ENCODE results near the gene MARS1.
A peak's percentile ranks its signal among the peaks of the same experiment; 100 is the strongest.

Gene MARS1

GRCh38 chr12:57521525-57522010 is 33.7 kb downstream of the MARS1 start:
- H3K4me1 ChIP-seq (ENCODE audit: low read length): peaks cover 23% of the 10 kb centered on the region
- H3F3A ChIP-seq (ENCODE audit: insufficient read depth, low read length): peaks cover 34% of the 10 kb centered on the region
- no peaks in the 10 kb centered on the region for H4K20me1 ChIP-seq (ENCODE audit: insufficient read depth, low read length)
- peak overlapping the region; percentile 70 for H3K9ac ChIP-seq (ENCODE audit: low read length)
- H3K9me3 ChIP-seq (replicated peaks; ENCODE audit: insufficient read depth, low read length): no peaks in the 10 kb centered on the region
- H3K36me3 ChIP-seq (replicated peaks; ENCODE audit: insufficient read depth, low read length): 0 out of 2 replicates have a peak, but pooled peaks cover 6% of the 10 kb centered on the region
- peak; percentile 5 for DNase-seq
- peak overlapping the region; percentile 92 for H3K27ac ChIP-seq (ENCODE audit: low read length)
- no peaks in the 10 kb centered on the region for H3K9me2 ChIP-seq (replicated peaks; ENCODE audit: insufficient read depth, low read length)
- TF ChIP-seq EZH2phosphoT487 (IDR thresholded peaks at IDR 0.05; ENCODE audit: low read length) (no peak), CTCF (IDR thresholded peaks at IDR 0.05; ENCODE audit: low read length) (no peak), EZH2 (optimal IDR thresholded peaks at IDR 0.05; ENCODE audit: low read depth, low read length) (no peak)
- H3K4me2 ChIP-seq (ENCODE audit: low read depth, low read length): peak overlapping the region; percentile 45
- peak overlapping the region; percentile 53 for H2AFZ ChIP-seq (ENCODE audit: low read length)
- H3K79me2 ChIP-seq (ENCODE audit: low read length): peaks cover 71% of the 10 kb centered on the region
- H3K27me3 ChIP-seq (replicated peaks; ENCODE audit: insufficient read depth, low read length): no peaks in the 10 kb centered on the region
- H3K4me3 ChIP-seq (ENCODE audit: low read length): peak overlapping the region; percentile 60; the same call in 1 of the 2 replicates

DNA sequence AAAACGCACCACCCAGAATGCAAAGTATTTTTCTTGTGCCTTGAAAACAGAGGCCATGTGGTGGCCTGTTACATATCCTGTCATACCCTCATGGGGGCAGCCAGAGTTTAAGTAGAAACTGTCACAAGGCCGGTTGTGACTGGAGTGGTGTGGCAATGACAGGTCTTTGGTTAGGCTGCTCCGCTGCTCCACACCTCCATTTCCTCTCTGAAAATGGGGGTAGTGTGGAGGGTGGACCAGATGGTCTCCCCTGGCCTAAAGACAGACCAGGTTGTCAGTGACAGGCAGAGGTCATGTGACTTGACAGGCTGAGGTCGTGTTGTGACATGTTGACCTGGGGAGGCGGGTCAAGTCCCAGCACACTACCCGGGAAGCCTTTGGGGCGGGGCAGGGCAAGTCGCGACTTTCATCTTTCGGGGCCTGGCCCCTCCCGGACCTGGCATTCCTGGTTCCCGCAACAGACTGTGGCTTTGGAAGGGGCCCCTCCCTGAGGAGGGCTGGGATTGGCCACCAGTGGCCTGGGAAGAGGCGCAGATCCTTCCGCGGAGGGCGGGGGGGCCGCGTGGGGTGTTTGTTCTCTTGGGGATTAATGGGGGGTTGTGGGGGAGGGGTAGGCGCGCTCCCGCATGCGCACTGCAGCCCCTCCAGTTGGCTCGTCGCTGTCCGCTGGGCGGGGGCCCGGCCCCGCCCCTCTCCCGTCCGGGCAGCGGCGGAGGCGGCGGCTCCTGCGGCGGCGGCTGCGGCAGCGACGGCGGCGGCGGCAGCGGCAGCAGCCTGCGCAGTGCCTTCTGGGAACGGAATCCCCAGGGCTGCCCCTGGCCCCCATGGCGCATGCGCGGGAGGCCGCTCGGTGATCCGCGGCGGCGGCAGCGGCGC is 34.4 kb downstream of the MARS1 start, which contains the start of gene MBD6:
Gene MBD6 (plus strand): TSS at position 814 of the 876 bp plus-strand sequence. CDS start 1,480 bp downstream, outside the sequence.
- peak within 1 kb of the TSS; percentile 92 for H3K27ac ChIP-seq (ENCODE audit: low read length)
- 0 out of 2 replicates have a peak, but pooled peaks have one; percentile 10 for TF ChIP-seq CTCF (IDR thresholded peaks at IDR 0.05; ENCODE audit: low read length)
- no peak for TF ChIP-seq EZH2 (optimal IDR thresholded peaks at IDR 0.05; ENCODE audit: low read depth, low read length)
- H2AFZ ChIP-seq (ENCODE audit: low read length): peak within 1 kb of the TSS; percentile 55
- peak; percentile 93 for DNase-seq
- H4K20me1 ChIP-seq (ENCODE audit: insufficient read depth, low read length): no peaks in the 10 kb centered on the region
- no peaks in the 10 kb centered on the region for H3K36me3 ChIP-seq (replicated peaks; ENCODE audit: insufficient read depth, low read length)
- H3K4me3 ChIP-seq (ENCODE audit: low read length): peak within 1 kb of the TSS; percentile 87
- H3K9me2 ChIP-seq (replicated peaks; ENCODE audit: insufficient read depth, low read length): no peaks in the 10 kb centered on the region
- peak within 1 kb of the TSS; percentile 73 for H3K9ac ChIP-seq (ENCODE audit: low read length)
- peak within 1 kb of the TSS; percentile 84 for H3K4me2 ChIP-seq (ENCODE audit: low read depth, low read length)
- H3K9me3 ChIP-seq (replicated peaks; ENCODE audit: insufficient read depth, low read length): no peaks in the 10 kb centered on the region
- H3K79me2 ChIP-seq (ENCODE audit: low read length): peaks cover 64% of the 10 kb centered on the region
- H3K27me3 ChIP-seq (replicated peaks; ENCODE audit: insufficient read depth, low read length): no peaks in the 10 kb centered on the region
- H3F3A ChIP-seq (ENCODE audit: insufficient read depth, low read length): peaks cover 34% of the 10 kb centered on the region
- H3K4me1 ChIP-seq (ENCODE audit: low read length): peaks cover 23% of the 10 kb centered on the region

DNA sequence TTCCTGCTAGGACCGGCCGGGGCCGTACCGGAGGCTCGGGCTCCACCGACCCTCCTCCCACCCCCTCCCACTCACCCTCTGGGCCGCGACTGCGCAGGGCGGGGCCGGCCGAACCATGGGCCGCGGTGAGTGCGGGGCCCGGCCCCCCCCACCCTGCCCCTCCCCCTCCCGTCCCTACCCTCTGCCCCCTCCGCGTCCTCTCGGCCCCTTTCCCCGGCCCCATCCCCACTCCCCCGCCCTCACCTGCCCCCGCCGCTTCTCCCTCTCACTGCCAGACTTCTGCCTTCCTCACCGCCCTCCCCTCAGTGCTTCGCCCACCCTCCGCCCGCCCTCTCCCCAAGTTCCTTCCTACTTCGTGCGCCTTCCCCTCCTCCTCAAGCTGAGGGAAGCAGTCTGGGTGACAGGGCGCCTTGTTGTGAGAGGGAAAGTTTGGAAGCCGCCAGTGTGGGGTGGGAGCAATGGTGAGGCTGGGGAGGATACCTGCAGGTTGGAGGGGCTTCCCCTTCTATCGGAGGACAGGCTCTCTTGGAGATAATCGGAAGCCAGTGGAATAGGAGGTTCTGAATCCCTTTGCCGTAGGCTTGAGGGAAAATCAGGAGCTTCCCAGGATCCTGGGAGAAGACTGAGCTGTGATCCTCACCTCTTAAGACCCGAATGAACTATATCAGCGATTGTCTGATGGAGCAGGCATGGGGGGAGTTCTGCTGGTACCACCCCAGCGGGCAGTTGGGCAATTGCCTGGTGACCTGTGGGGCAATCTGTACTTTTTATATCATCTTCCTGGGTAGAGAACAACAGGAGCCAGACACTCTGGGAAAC is 35.2 kb downstream of the MARS1 start:
- no peaks in the 10 kb centered on the region for H4K20me1 ChIP-seq (ENCODE audit: insufficient read depth, low read length)
- no peaks in the 10 kb centered on the region for H3K9me3 ChIP-seq (replicated peaks; ENCODE audit: insufficient read depth, low read length)
- peak overlapping the region; percentile 55; the same call in 1 of the 2 replicates for H2AFZ ChIP-seq (ENCODE audit: low read length)
- H3K4me3 ChIP-seq (ENCODE audit: low read length): peak overlapping the region; percentile 87
- H3K27me3 ChIP-seq (replicated peaks; ENCODE audit: insufficient read depth, low read length): no peaks in the 10 kb centered on the region
- H3K36me3 ChIP-seq (replicated peaks; ENCODE audit: insufficient read depth, low read length): peaks cover 4% of the 10 kb centered on the region; the same call in 1 of the 2 replicates
- peaks cover 32% of the 10 kb centered on the region for H3F3A ChIP-seq (ENCODE audit: insufficient read depth, low read length)
- TF ChIP-seq EZH2phosphoT487 (IDR thresholded peaks at IDR 0.05; ENCODE audit: low read length) (no peak), CTCF (IDR thresholded peaks at IDR 0.05; ENCODE audit: low read length) (no peak), EZH2 (optimal IDR thresholded peaks at IDR 0.05; ENCODE audit: low read depth, low read length) (no peak)
- H3K9ac ChIP-seq (ENCODE audit: low read length): peak overlapping the region; percentile 73
- peak overlapping the region; percentile 25; the same call in 1 of the 2 replicates for H3K27ac ChIP-seq (ENCODE audit: low read length)
- peak; percentile 11 for DNase-seq
- H3K9me2 ChIP-seq (replicated peaks; ENCODE audit: insufficient read depth, low read length): no peaks in the 10 kb centered on the region
- H3K4me1 ChIP-seq (ENCODE audit: low read length): peaks cover 21% of the 10 kb centered on the region
- H3K79me2 ChIP-seq (ENCODE audit: low read length): peaks cover 55% of the 10 kb centered on the region
- H3K4me2 ChIP-seq (ENCODE audit: low read depth, low read length): peak overlapping the region; percentile 84
